ENCODE results near the gene PLCH1.

DNA sequence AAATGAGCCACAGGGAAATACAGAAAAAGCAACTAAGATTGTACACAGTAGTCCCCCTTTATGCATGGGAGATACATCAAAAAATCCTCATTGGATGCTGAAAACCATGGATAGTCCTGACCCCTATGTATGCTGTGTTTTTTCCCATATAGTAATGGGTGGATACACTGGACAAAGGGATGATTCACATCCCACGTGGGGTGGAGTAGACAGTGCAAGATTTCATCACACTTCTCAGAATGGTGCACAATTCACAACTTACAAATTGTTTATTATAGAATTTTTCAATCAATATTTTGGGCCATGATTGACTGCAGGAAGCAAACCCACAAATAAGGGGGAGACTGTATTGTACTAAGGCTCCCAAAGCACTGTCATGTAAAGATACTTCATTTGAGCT lies 227.0 kb downstream of the PLCH1 start:
- TF ChIP-seq, protein P1, sequence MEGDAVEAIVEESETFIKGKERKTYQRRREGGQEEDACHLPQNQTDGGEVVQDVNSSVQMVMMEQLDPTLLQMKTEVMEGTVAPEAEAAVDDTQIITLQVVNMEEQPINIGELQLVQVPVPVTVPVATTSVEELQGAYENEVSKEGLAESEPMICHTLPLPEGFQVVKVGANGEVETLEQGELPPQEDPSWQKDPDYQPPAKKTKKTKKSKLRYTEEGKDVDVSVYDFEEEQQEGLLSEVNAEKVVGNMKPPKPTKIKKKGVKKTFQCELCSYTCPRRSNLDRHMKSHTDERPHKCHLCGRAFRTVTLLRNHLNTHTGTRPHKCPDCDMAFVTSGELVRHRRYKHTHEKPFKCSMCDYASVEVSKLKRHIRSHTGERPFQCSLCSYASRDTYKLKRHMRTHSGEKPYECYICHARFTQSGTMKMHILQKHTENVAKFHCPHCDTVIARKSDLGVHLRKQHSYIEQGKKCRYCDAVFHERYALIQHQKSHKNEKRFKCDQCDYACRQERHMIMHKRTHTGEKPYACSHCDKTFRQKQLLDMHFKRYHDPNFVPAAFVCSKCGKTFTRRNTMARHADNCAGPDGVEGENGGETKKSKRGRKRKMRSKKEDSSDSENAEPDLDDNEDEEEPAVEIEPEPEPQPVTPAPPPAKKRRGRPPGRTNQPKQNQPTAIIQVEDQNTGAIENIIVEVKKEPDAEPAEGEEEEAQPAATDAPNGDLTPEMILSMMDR (IDR thresholded peaks at IDR 0.05; ENCODE audit: borderline replicate concordance, extremely low read depth, low read length, poor library complexity, severe bottlenecking): no peak
- no peak for TF ChIP-seq EZH2 (IDR thresholded peaks at IDR 0.05; ENCODE audit: borderline replicate concordance, low read depth, low read length, severe bottlenecking)

Measured in DND-41 (cell line).